SK-N-SH (cell line): Measurements from ENCODE around the gene DGCR8. TPM values are rescaled to one million over a fixed set of nuclear protein-coding genes. Genes with fewer than 3 reads are reported as not detected.

Experiments
- CTCF ChIA-PET: fragments of 300-600, 350-600 bp; formaldehyde crosslinking; extraction: SDS; loops from one replicate; lab custom pipeline; 2021; lab: Yijun Ruan, JAX
- POLR2A ChIA-PET: fragments of 350-600 bp; sonication (Branson Sonifier 250); formaldehyde crosslinking; extraction: SDS; loops from one replicate; lab custom pipeline; 2020; ENCODE audit warnings: antibody characterized with exemption, inconsistent platforms; lab: Yijun Ruan, JAX
- DNase-seq: peaks from one replicate; pipeline ENCODE4 v3.0.0; 2012
- H2AFZ ChIP-seq: fragments of 200-600 bp; sonication (generic); 2 replicates; pipeline ENCODE4 v1.8.1; 2016; ENCODE audit warnings: antibody characterized with exemption, mild to moderate bottlenecking, low read depth
- H3F3A ChIP-seq: fragments of 200-600 bp; sonication (generic); replicated peaks from 2 replicates; pipeline ENCODE3; 2016; ENCODE audit warnings: antibody characterized with exemption, mild to moderate bottlenecking; ENCODE audit not compliant: insufficient read depth
- H3K27ac ChIP-seq, 2 experiments: fragments of 200-500 bp in 1 of 2; fragments of 200-600 bp in 1 of 2; sonication (Bioruptor generic) in 1 of 2; sonication (generic), shearing (Covaris generic) in 1 of 2; 2 replicates each; pipeline versions ENCODE4 v1.5.1 to v1.6.1; 2014 to 2016; ENCODE audit warnings: low read depth in 2 of 2, inconsistent platforms in 1 of 2, low read length in 1 of 2, mild to moderate bottlenecking in 1 of 2, mixed read lengths in 1 of 2
- H3K27me3 ChIP-seq: fragments of 200-600 bp; sonication (generic), shearing (Covaris generic); 2 replicates; pipeline ENCODE4 v1.6.1; 2016; ENCODE audit warnings: mixed run types; ENCODE audit not compliant: insufficient read depth
- H3K36me3 ChIP-seq, 2 experiments: fragments of 200-500 bp in 1 of 2; fragments of 200-600 bp in 1 of 2; sonication (Bioruptor generic) in 1 of 2; sonication (generic) in 1 of 2; replicated peaks in 1 of 2; 2 replicates each; pipeline versions ENCODE3 to v1.5.1; 2014 to 2016; ENCODE audit warnings: low read length in 1 of 2, mild to moderate bottlenecking in 1 of 2; ENCODE audit not compliant: insufficient read depth in 2 of 2, control insufficient read depth in 1 of 2
- H3K4me1 ChIP-seq, 2 experiments: fragments of 200-500 bp in 1 of 2; fragments of 200-600 bp in 1 of 2; sonication (Bioruptor generic) in 1 of 2; sonication (generic), shearing (Covaris generic) in 1 of 2; 2 replicates each; pipeline versions ENCODE4 v1.5.1 to v1.6.1; 2014 to 2016; ENCODE audit warnings: low read depth in 1 of 2, low read length in 1 of 2, mixed run types in 1 of 2; ENCODE audit not compliant: insufficient read depth in 2 of 2, control insufficient read depth in 1 of 2
- H3K4me2 ChIP-seq: fragments of 200-600 bp; sonication (generic), shearing (Covaris generic); 2 replicates; pipeline ENCODE4 v1.6.1; 2017; ENCODE audit warnings: mixed run types
- H3K4me3 ChIP-seq, 2 experiments: fragments of 200-500 bp in 1 of 2; fragments of 200-600 bp in 1 of 2; sonication (Bioruptor generic) in 1 of 2; sonication (generic), shearing (Covaris generic) in 1 of 2; 2 replicates each; pipeline versions ENCODE4 v1.5.1 to v1.8.1; 2014 to 2016; ENCODE audit warnings: low read depth in 2 of 2, inconsistent platforms in 1 of 2, low read length in 1 of 2, mild to moderate bottlenecking in 1 of 2, mixed read lengths in 1 of 2, moderate library complexity in 1 of 2
- H3K79me2 ChIP-seq: fragments of 200-600 bp; sonication (generic); 2 replicates; pipeline ENCODE4 v1.8.1; 2017; ENCODE audit warnings: mild to moderate bottlenecking; ENCODE audit not compliant: insufficient read depth
- H3K9ac ChIP-seq: fragments of 200-600 bp; sonication (generic); 2 replicates; pipeline ENCODE4 v1.6.1; 2017; ENCODE audit warnings: mixed run types
- H3K9me2 ChIP-seq: fragments of 200-600 bp; sonication (generic); 2 replicates; pipeline ENCODE4 v1.6.1; 2017; ENCODE audit warnings: mixed run types
- H3K9me3 ChIP-seq: fragments of 200-600 bp; sonication (generic); 2 replicates; pipeline ENCODE4 v1.6.1; 2017; ENCODE audit warnings: mixed run types, mild to moderate bottlenecking, moderate library complexity
- H4K20me1 ChIP-seq: fragments of 200-600 bp; sonication (generic); 2 replicates; pipeline ENCODE4 v1.6.1; 2017; ENCODE audit warnings: mild to moderate bottlenecking, mixed run types; ENCODE audit not compliant: insufficient read depth
- CHD2 ChIP-seq: fragments of 150-350 bp; IDR thresholded peaks from 2 replicates; pipeline ENCODE4 v1.6.1; 2018; ENCODE audit warnings: low read length; ENCODE audit not compliant: partially characterized antibody
- EZH2phosphoT487 ChIP-seq: fragments of 200-600 bp; sonication (generic); IDR thresholded peaks from 2 replicates; pipeline ENCODE4 v1.6.1; 2017; ENCODE audit warnings: low read depth, mixed run types, mild to moderate bottlenecking, antibody characterized with exemption, moderate library complexity, borderline replicate concordance
- GABPA ChIP-seq: IDR thresholded peaks from 2 replicates; pipeline ENCODE4 v1.4.0; 2012; ENCODE audit warnings: low read depth, mild to moderate bottlenecking
- IRF3 ChIP-seq: fragments of 150-350 bp; IDR thresholded peaks from 2 replicates; pipeline ENCODE4 v1.6.1; 2016; ENCODE audit warnings: mild to moderate bottlenecking, low read depth, low read length
- MEF2A ChIP-seq: IDR thresholded peaks from 2 replicates; pipeline ENCODE4 v1.4.0; 2012; ENCODE audit warnings: low read depth, borderline replicate concordance
- MXI1 ChIP-seq: IDR thresholded peaks from 2 replicates; pipeline ENCODE4 v1.6.1; 2012; ENCODE audit warnings: mild to moderate bottlenecking, low read depth, low read length, improper control_type of control experiment
- PBX3 ChIP-seq: IDR thresholded peaks from 2 replicates; pipeline ENCODE4; 2012
- POLR2AphosphoS5 ChIP-seq: IDR thresholded peaks from 2 replicates; pipeline ENCODE4 v1.6.1; 2012; ENCODE audit warnings: low read depth, low read length
- RCOR1 ChIP-seq: fragments of 150-350 bp; IDR thresholded peaks from 2 replicates; pipeline ENCODE4 v1.6.1; 2017; ENCODE audit warnings: antibody characterized with exemption, low read length
- RFX5 ChIP-seq: IDR thresholded peaks from 2 replicates; pipeline ENCODE4 v1.6.1; 2012; ENCODE audit warnings: mild to moderate bottlenecking, improper control_type of control experiment, low read length
- RXRA ChIP-seq: IDR thresholded peaks from 2 replicates; pipeline ENCODE4 v1.4.0; 2012; ENCODE audit warnings: low read depth, mild to moderate bottlenecking, borderline replicate concordance
- SIN3A ChIP-seq: IDR thresholded peaks from 2 replicates; pipeline ENCODE4 v1.6.1; 2012; ENCODE audit warnings: low read depth, mild to moderate bottlenecking, low read length, moderate library complexity, borderline replicate concordance
- TAF1 ChIP-seq: IDR thresholded peaks from 2 replicates; pipeline ENCODE4 v1.6.1; 2012; ENCODE audit warnings: low read depth, mild to moderate bottlenecking, low read length, moderate library complexity, borderline replicate concordance
- USF2 ChIP-seq: fragments of 150-350 bp; IDR thresholded peaks from 2 replicates; pipeline ENCODE4 v1.6.1; 2017; ENCODE audit warnings: antibody characterized with exemption, low read length, low read depth, borderline replicate concordance
- WGBS: methylation state at CpG from one replicate; pipeline ENCODE4 v1.1.6; 2017; ENCODE audit warnings: low lambda C conversion rate; 5-methylcytosine and 5-hydroxymethylcytosine counted together
- polyA plus RNA-seq, 3 experiments: library from polyadenylated mRNA; depleted of rRNA; stranded (reverse); fragments of >200 nt; gene quantifications; 2 replicates each; pipeline ENCODE4 v1.2.3, GENCODE V29; 2012

DGCR8 gene
- polyA plus RNA-seq, 1 of the 3 experiments (the other 2 are of a cell fraction), result 26.5 TPM

GRCh38 chr22:20052309-20053259, 27.5 kb upstream of the DGCR8 start:
- Histone ChIP-seq H3K79me2 (0 out of 2 replicates have a peak, but pooled peaks cover under 1% of the 10 kb centered on the region), H3K27me3 (no peaks in the 10 kb centered on the region), H3K9me3 (no peaks in the 10 kb centered on the region), H3K36me3 (peaks cover 4 to 18% of the 10 kb centered on the region in 2 experiments), H3K4me2 (no peak overlapping the region), H4K20me1 (no peaks in the 10 kb centered on the region), H3K9me2 (no peaks in the 10 kb centered on the region), H3K4me3 (no peak overlapping the region), H3K9ac (no peak overlapping the region), H2AFZ (no peak overlapping the region), H3F3A (no peaks in the 10 kb centered on the region), H3K4me1 (no peaks in the 10 kb centered on the region), H3K27ac (no peak overlapping the region)
- TF ChIP-seq TAF1 (no peak), CHD2 (no peak), POLR2AphosphoS5 (no peak), RCOR1 (no peak), EZH2phosphoT487 (no peak), USF2 (no peak), RXRA (no peak), PBX3 (no peak), RFX5 (no peak), MEF2A (no peak), SIN3A (no peak), GABPA (no peak)
- WGBS, result 97% methylated on average over 25 of the region's 26 CpGs
- POLR2A ChIA-PET, result no interaction called here
- no peak for DNase-seq
- CTCF ChIA-PET, result no interaction called here

GRCh38 chr22:20053407-20054033, 26.5 kb upstream of the DGCR8 start:
- H3F3A ChIP-seq, result peaks cover 2% of the 10 kb centered on the region
- DNase-seq, result no peak
- H3K4me1 ChIP-seq, result no peaks in the 10 kb centered on the region
- ChIA-PET CTCF (interaction anchor here (1.2 kb wide), 1 partner anchor 25 kb away, joined by 4 read pairs; no protein-coding TSS in a partner anchor), POLR2A (no interaction called here)
- H3K36me3 ChIP-seq, result peaks cover 4 to 11% of the 10 kb centered on the region in 2 experiments
- no peaks in the 10 kb centered on the region for H3K9me2 ChIP-seq
- TF ChIP-seq MXI1 (no peak), IRF3 (no peak)
- H3K9me3 ChIP-seq, result no peaks in the 10 kb centered on the region
- H2AFZ ChIP-seq, result no peak overlapping the region
- no peak overlapping the region for H3K9ac ChIP-seq
- no peaks in the 10 kb centered on the region for H3K79me2 ChIP-seq
- H3K4me2 ChIP-seq, result no peak overlapping the region
- H4K20me1 ChIP-seq, result no peaks in the 10 kb centered on the region
- no peaks in the 10 kb centered on the region for H3K27me3 ChIP-seq
- 93% methylated on average over 3 of the region's 14 CpGs for WGBS
- no peak overlapping the region for H3K27ac ChIP-seq
- no peak overlapping the region for H3K4me3 ChIP-seq
